GF-D8 (cell line): ENCODE results near the gene SETD2.
"Not testable (repeated sequence)": the region's sequence is repeated elsewhere in the genome, so short reads cannot be mapped to it uniquely, and the experiment has no call there.

Source experiments
- DNase-seq: peaks from one replicate; lab custom pipeline; 2025; lab: John Stamatoyannopoulos, UW

Gene SETD2

DNA sequence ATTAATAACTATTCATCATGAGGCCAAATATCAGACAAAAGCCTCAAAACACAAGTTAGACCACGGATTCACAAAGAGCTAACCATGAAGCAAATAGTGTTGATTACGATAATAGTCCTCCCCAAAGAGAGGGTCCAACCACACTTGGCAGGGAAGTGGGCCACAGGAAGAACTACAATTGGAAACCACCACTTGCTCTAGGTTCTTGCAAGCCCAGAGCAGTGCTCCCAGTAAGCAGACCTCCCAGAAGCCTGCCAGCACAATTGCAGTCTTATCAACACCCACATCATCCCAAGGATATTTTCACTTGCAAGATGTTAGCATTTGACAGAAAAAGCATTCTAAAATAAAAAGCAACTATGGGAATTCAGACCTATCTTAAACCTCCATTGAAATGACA lies 11.3 kb downstream of the SETD2 start:
- DNase-seq: no peak

DNA sequence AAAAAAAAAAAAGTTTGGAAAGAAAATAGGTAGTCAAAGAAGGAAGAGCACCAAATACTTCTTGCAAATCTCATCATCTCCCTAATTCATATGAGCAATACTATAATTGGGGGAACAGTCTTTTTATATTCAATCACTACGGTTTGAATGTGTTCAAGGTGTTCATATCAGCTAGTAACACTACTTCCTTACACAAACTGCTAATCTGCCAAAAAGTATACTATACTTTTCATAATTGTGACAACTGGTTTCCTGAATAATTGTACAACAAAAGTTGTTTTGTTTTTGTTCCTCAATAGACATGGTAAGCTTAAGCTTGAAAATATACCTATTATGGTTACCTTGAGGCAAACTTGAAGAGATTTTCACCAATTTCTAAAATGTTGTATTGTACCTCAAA lies 12.1 kb downstream of the SETD2 start:
- no peak for DNase-seq

GRCh38 chr3:47149339-47149933 lies 14.5 kb downstream of the SETD2 start:
- DNase-seq: no peak

DNA sequence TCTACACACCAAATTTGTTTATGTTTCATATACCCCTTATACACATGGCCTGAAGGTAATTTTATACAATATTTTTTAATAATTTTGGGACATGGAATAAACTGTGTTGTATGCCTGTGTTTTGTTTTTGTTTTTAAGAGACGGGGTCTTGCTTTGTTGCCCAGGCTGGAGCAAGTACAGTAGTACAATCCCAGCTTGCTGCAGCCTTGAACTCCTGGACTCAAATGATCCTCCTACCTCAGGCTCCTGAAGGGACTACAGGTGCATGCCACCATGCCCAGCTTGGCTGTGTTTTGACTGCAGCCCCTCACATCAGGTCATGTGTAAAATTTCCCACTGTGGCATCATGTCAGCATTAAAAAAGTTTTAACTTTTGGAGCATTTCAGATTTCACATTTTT lies 18.6 kb downstream of the SETD2 start:
- DNase-seq: no peak

GRCh38 chr3:47143068-47143467 lies 20.8 kb downstream of the SETD2 start:
- DNase-seq: no peak

DNA sequence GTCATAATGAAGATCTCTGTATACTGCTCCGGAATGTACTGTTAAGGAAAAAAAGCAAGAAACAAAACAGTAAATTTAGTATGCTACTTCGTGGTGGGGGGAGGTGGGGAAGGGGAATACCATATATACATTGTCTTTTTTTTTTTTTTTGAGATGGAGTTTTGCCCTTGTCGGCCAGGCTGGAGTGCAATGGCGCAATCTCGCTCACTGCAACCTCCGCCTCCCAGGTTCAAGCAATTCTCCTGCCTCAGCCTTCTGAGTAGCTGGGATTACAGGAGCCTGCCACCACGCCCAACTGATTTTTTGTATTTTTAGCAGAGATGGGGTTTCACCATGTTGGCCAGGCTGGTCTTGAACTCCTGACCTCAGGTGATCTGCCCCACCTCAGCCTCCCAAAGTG lies 21.4 kb downstream of the SETD2 start:
- not testable (repeated sequence) for DNase-seq

- DNase-seq: not testable (repeated sequence)
Measured at GRCh38 chr3:47140973-47141461, 22.9 kb downstream of the SETD2 start.

DNA sequence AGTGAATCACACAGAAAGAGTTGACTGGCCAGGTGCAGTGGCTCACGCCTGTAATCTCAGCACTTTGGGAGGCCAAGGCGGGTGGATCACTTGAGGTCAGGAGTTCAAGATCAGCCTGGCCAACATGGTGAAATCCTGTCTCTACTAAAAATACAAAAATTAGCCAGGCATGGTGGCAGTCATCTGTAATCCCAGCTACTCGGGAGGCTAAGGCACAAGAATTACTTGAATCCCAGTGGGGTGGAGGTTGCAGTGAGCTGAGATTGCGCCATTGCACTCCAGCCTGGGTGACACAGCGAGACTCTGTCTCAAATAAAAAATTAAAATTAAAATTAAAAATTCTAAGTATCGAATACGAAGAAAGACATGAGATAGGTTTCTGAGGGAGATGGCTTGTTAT lies 23.4 kb downstream of the SETD2 start:
- DNase-seq: not testable (repeated sequence)

DNA sequence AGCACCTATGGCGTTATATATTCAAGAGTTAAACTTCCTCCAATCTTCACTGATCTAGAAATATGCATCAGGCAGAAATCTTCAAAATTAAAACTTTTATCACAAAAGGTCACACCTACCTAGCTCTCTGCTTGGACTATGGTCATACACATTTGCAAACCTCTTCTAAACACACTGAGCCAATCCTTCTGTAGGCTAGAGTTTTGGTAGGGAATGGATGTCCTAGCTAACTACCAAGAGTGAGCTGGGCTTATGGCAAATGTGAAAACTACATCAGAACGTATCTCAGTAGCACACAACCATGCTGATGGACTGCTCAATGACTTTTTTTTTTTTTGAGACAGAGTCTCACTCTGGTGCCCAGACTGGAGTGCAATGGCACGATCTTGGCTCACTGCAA lies 29.6 kb downstream of the SETD2 start:
- no peak for DNase-seq

DNA sequence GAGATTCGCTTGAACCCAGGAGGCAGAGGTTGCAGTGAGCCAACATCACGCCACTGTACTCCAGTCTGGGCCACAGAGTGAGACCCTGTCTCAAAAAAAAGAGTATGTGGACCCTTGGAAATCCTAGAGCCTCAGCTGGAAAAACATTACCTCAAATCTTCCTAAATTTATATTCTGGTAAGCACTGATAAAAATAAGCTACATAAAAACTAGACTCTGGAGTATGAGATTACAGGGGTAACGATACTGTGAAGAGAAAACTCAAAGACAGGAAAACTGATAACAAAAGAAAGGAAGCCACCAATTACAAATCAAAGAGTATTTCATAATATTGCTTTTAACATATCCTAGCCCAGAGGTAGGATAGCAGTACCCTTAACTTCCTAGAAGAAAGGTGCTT lies 30.3 kb downstream of the SETD2 start:
- peak; percentile 28 for DNase-seq

- DNase-seq: no peak
Measured at GRCh38 chr3:47130557-47130956, 33.4 kb downstream of the SETD2 start.

DNA sequence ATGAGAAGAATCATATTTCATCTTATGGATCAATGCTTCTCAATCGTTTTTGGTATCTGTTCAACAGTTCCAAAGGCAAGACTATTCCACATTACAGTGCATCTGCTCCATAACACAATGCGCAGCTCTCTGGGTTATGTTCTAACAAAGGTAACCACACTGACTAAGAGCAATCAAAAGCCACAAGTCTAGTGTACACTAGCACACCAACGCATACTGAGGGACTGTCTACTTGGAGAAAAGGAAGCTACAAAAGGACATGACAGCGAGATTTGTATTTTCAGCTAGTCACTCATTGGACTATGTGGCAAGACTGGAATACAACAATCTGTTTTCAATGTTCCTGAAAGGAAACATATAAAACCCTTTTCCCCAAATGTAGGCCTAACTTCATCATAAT lies 35.8 kb downstream of the SETD2 start:
- no peak for DNase-seq

DNA sequence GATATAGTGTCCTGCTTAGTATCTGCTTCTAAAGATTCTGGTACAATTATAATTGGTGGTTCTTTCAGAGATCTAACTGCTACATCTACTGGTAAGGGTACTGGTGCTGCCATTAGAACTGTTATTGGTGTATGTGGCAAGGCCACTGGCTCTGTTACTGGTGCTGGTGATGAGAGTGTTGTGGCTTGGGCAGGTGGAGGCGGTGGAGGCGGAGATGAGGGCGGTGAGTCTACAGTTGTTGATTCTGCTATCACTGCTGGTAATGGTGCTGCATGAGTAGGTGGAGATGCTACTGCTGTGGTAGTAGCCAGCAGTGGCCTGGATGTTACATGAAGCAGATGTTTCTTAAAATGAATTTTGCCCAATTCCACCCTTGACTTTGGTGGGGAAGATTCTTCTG lies 40.1 kb downstream of the SETD2 start:
- no peak for DNase-seq

GRCh38 chr3:47121409-47121808 lies 42.5 kb downstream of the SETD2 start:
- DNase-seq: no peak

DNA sequence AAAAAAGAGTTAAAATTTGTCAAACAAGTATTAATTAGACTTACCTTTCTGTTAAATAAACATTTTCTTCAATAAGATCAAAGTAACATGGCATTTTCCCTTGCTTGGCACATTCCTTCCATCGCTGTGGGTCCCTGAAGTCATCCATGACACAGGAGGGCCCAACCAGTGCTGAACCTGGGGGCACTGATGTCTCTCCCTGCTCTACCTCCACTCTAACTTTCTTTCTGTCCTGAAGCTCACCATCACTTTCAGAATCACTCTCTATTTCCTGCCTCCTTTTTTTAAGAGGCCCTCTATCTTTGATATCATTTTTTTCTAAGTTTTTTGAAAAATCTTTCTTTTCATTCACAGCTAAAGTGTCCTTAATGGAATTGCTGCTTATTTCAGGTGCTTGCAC lies 43.8 kb downstream of the SETD2 start:
- DNase-seq: no peak

DNA sequence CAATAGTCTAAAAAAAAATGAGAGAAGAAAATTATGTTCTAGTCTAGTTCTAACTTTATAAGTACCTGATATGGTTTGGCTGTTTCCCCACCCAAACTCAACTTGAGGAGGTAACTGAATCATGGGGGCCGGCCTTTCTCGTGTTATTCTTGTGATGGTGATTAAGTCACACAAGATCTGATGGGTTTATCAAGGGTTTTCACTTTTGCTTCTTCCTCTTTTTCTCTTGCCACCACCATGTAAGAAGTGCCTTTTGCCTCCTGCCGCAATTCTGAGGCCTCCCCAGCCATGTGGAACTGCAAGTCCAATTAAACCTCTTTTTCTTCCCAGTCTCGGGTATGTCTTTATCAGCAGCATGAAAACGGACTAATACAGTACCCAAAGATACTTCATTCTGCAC lies 44.5 kb downstream of the SETD2 start:
- not testable (repeated sequence) for DNase-seq

DNA sequence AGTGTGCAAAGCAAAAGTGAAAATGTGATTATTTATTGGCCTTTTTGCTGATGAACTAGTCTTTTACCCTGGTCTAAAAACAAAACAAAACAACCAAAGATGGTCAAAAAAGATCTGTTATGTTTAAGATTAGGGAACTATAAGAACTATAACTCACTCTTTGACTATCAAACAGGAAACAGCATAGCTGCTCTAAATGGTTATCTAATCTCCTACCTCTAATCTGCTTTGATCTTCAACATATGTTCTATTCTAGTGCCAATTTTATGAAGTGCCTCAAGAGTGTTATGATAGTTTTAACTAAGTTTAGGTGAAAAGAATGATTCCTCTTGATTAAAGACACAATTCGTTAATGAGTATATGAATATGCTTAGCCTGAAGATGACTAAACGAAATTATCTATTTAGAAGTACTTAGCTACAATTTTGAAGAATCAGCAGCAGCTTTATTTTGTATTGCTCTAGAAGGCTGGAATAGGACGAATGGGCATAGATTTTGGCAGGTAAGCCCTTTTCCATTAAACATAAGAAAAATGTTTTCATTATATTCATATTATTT lies 46.0 kb downstream of the SETD2 start:
- peak; percentile 49 for DNase-seq

GRCh38 chr3:47115524-47115923 lies 48.4 kb downstream of the SETD2 start:
- DNase-seq: not testable (repeated sequence)

DNA sequence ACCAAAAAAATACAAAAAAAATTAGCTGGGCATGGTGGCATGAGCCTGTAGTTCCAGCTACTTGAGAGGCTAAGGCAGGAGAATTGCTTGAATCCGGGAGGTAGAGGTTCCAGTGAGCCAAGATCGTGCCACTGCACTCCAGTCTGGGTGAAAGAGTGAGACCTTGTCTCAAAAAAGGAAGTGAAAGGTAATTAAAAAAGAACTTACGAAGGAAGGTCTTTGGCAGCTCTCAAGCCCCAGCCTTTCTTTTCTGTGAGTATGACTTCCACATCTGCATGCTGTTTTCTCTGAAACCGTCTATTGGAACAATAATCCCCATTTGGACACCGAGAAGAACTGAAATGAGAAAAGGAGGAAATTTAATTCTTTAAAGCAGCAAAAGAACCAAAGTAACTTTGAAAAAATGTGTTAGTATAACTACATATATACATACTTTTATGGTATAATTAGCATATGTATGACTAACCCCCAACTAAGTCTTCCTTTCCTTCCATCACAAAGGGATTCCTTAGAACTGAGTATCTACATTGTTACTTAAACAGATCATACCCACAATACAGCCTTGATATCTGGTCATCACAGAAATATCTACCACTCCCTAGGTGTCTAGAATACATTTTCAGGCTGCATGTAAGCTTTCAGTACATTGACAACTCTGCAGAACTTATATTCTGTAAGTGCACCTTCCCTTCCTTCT lies 50.1 kb downstream of the SETD2 start:
- DNase-seq: no peak

DNA sequence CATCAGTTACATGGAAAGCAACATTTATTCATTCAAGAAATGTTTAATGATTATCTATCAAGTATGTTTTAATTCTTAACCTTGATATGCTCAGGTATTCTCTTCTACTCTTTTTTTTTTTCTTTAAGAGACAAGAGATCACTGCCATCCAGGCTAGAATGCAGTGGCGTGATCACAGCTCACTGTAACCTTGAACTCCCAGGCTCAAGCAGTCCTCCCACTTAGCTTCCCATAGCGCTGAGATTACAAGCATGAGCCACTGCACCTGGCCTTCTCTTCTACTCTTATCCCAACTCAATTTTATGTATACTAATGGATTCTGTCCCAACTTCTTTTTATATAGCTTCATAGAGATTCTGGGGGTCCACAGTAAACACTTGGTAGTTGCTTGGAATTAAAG lies 50.9 kb downstream of the SETD2 start:
- no peak for DNase-seq

DNA sequence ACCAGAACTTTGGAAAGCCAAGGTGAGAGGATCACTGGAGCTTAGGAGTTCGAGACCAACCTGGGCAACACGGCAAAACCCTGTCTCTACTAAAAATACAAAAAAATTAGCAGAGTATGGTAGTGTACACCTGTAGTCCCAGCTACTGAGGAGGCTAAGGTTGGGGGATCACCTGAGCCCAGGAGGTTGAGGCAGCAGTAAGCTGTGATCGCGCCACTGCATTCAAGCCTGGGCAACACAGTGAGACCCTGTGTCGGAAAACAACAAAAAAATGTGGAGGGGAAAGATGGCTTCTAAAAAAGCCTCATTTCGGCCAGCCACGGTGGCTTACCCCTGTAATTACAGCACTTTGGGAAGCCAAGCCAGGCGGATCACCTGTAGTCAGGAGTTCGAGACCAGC lies 54.5 kb downstream of the SETD2 start:
- DNase-seq: no peak

DNA sequence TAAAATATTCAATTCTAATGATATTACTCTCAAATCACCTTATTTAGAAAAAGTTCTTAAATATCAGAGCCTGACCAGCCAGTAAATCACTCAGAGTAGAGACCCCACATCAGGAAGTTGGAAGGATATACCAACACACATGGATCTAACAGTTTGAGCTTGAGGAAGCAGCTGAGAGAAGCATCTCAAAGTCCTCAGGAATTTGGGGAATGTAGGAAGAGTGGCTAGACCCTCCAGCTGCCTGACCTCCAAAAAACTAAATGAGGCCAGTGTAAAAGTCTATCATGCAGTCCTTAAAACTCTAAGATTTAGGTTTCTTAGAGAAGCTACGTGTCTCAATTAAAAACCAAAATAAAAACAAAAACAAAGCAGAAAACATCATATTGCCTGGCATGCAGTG lies 55.4 kb downstream of the SETD2 start:
- no peak for DNase-seq

DNA sequence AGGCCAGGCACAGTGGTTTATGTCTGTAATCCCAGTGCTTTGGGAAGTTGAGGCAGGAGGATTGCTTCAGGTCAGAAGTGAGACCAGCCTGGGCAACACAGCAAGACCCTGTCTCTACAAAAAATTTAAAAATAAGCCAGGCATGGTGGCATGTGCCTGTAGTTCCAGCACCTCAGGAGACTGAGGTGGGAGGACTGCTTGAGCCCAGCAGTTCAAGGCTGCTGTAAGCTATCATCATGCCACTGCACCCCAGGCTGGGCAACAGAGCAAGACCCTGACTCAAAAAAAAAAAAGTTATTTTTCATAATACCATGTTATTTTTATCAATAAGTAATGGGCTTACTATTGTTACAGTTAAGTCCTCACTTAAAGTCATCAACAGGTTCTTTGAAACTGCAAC lies 59.7 kb downstream of the SETD2 start:
- no peak for DNase-seq

DNA sequence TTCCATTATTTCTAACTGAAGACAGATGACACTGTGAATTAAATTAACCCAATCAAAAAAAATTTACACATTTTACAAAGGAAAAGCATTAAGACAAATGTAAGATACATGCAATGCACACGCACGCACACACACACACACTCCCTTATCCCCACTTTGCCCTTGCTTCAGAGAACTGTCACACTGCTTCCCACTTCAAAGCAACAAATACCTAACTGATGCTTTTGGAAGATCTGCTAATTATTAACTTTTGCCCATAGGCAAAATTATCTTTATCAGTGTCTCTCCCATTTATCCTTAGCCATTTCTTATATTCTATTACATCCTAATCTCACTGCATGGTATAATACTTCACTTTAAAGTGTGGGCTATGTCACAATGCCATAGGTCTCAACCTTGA lies 60.3 kb downstream of the SETD2 start:
- DNase-seq: no peak
